Sciatic nerve (tissue), 2 donors: ENCODE data around the gene UPK2. TPM values are rescaled to one million over a fixed set of nuclear protein-coding genes. Genes with fewer than 3 reads are reported as not detected.

Experiments
- ATAC-seq: fragments of 200-7000 bp; cut with Tn5 transposase; one replicate; pipeline ENCODE4 v1.9.1; 2020; ENCODE audit warnings: mild to moderate bottlenecking, moderate library complexity
- DNase-seq: peaks from one replicate; pipeline ENCODE4 v3.0.0-alpha.2; 2020; ENCODE audit warnings: low spot score
- intact Hi-C: fragments of 100-400 bp; cut with DNase I; formaldehyde crosslinking; loops from one replicate; pipeline ENCODE4 v1.14.2; 2022
- total RNA-seq: library from RNA; stranded (reverse); fragmentation: NEBNext Ultra II Directional; extraction: Animal tissue kit (Norgen Biotek cat#: 25700); gene quantifications from one replicate; pipeline ENCODE4 v1.2.1, GENCODE V29; 2021
- donor health status: DM: no; HTN: no; CAD: no.
- donor health status: DM: no; HTN: no; CAD: no.

UPK2 gene
- total RNA-seq, 1 donor from 2014 or later: not detected

DNA sequence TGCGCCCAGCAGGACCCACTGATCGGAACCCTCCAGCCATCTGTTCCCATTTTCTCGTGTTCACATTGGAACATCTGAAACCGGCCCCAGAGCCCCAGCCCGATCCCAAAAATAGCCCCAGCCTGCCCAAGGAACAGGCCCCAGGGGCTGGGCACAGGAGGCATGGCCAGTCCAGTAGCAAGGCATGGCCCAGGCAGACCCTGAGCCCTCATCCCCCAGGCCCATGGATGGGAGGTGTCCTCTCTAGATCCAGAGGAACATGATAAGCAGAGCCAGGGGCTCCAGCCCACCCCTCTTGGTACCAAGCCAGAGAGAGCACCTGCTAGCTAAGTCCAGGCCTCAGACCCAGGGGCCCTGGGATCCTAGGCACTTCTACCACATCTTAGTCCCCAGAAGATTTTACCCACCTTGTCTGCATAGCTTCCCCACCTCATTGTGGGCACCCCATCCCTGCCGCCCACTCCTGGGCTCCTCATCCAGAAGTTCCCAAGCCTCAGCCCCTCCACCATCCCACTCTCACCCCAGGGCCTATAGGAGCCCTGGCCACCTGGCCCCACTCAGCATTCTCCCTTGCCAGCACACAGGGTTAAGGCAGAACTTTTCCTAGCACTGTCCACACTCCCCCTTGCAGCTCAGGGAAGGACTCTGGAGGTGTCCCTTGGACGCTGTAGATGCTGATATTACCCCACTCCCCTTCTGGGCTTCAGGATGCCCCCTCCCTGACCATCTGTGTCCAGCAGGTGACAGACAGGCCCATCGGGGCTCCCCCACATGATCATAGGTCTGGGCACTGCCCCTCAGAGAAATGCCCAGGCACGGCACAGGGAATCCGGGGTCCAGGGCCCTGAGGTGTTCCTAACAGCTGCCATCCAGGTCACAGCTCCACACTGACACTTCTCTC lies 39.9 kb upstream of the UPK2 start:
- intact Hi-C loops: no loop called here
- ATAC-seq: no peak

DNA sequence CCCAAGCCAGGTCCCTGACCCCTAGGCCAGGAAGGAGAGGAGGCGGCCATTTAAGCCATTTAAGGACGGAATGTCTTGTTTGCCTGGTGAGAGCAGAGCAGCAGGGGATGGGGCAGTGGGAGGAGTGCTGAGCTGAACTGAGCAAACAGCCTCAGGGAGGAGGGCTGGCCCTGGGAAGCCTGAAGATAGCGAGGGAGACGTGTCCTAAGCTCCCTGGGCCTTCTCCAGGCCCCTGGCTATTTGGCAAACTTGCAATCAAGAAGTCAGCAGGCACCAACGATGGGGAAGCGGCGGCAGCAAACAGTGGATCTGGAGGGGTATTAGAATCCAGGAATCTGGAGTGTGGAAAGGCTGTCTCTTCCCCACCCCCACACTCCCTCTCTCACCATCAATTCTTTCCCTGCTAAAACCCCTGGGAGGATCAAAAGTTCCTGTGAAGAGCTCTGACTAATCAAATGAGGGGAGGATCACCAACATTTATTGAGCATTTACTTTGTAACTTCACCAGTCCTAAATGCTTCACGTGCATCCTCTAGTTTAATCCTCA lies 39.2 kb upstream of the UPK2 start:
- no peak for ATAC-seq
- intact Hi-C loops: no loop called here
- peak; percentile 66 for DNase-seq

More for the DNA sequence above, 39.9 kb upstream of the UPK2 start:
- peak; percentile 59 for DNase-seq

DNA sequence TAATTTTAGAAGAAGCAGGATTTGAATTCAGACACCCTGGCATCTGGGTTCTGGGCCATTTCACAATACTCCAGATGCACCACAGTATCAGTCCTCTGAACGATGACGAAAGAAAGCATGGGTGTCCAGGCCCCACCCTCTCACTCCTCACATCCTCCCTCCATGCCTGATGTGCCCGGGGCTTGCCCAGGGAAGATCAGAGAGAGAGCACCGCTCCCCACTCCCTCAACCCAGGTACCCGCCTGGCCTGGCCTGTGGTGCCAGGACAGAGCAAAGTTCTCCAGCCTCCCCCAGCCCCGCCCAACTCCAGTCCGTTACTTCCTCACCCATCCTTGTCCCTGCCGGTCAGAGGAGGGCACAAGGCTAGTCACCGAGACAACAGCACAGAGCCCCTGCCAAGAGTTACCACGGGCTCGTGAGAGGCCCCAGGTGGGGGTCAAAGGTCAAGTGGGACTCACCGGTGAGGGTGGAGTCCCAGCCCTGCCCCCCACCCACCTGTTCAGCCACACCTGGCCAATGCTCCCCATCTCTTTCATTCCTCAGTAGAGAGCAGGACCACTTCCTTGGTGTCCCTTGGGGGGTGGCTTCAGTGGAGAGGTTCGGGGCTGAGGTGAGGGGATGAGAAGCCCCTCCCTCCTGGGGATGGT lies 38.5 kb upstream of the UPK2 start:
- ATAC-seq (peak; percentile 72), DNase-seq (peak; percentile 75)
- intact Hi-C loops: no loop called here

DNA sequence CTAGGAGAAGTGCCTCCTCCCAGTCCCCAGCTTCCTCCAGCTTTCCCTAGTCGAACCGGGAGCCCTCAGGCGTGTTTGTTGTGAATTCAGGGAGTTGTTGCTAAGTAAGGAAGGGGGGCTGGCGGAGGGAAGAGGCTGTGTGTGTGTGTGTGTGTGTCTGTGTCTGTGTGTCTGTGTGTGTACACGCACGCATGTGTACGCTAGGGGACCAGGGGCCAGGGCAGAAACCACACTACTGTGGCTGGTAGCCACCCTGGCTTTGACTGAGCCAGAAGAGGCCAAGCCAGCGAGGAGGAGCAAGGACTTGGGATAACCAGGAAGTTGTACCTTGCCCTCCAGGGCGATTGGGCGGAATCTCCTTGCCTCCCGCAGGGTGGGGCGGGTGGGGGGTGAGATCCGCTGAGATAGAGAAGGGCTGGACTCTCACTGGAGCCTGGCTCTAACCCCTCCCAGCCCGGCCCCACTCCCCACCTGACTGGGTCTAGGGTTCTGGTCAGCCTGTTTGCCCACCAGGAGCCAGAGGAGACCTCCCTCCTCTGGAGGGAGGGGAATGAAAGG lies 37.9 kb upstream of the UPK2 start:
- intact Hi-C loops: no loop called here
- ATAC-seq (peak; percentile 67), DNase-seq (peak; percentile 83)

DNA sequence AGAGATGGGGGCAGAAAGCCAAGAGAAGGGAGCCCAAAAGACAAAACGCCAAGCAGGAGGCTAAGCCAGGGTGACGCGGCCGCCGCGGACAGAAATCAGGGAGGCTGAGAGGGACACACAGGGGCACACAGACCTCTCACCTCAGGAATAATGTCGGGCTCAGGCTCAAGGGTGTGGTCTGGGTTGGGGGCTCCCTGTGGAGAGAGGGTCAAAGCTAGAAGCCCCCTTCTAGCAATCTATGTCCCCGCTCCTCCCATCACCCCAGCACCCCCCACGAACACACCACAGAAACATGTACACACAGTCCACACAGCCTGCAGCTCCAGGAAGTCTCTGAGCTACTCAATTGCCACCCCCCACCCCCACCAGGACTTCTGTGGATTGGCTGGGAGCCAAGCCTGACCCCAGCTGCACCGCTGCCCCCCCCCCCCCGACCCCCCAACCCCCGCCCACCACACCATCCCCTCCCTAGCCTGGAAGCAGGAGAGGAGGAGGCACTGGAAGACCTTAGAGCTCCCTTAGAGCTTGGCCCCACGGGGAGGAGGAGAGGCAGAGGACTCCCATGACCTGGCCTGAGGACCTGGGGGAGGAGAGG lies 37.3 kb upstream of the UPK2 start:
- intact Hi-C loops: no loop called here
- ATAC-seq (no peak), DNase-seq (no peak)

DNA sequence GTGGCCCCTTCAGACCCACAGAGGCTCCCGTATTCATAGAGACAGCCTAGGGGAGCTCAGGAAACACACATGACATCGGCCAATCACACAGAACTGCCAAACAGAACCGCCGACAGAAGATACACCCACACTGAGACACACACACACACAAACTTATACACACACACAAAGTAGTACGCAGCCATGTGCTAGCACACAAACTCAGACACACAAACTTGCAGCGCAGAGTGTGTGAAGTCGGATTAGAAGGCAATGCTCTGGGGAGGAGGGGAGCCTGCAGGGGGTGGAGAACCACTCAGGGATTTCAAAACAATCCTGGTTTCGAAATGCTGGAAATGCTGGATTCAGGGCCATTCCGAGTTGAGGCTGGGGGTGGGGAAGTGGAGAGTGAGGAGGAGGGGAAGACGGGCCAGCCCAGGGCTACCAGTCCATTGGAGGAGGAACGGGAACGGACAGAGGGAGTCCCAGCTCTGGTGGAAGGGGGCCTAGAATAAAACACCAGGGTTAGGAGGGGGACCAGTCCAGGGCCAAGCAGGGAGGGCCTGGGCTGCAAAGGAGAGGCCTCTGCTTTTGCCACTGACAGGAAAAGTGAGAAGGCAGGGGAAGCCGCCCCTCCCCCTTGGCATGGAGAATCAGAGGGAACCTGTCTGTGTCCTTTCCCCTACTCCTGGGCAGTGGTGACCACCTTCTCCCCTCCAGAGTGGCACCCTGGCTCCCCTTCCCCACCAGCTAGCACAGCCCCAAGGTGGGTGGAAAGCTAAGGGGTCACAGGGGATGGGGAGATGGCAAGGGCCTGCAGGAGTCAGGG lies 34.8 kb upstream of the UPK2 start:
- DNase-seq: peak; percentile 80
- peak; percentile 32 for ATAC-seq
- intact Hi-C loops: no loop called here

DNA sequence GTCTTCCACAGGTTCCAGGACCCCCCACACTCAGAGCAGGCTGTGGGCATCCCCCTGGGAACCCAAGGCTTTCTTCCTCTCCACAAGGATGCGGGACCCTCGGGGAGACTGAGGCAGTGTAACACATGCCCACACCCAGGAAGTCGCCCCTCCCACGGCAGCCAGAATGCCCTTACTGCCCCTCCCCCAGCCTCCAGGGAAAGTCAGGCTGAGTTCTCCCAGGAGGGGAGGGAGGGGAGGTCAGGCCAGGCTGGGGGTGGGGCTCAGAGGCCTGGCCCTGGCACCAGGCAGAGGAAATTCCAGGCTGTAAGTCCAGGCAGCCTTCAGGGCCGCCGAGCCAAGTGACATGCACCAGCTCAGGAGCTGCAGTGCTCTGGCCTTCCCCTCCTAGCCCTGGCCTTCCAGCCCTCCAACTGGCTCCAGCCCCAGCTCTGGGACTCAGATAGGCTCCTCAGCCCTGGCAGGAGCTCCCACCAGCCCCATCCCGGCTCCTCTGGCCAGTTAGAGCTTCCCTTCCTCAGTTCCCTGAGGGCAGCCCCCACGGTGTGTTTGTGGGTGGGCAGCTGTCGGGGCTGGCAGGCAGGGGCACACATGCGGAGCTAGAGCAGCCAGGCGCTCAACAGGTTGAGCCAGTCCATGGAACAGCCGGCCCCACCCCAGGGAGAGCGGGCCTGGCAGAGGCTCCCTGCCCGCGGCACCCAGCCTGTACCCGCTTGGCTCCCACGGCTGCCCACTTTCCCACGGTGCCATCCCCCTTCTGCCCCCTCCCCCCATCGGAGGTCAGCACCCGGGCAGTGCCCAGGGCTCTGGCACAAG lies 34.0 kb upstream of the UPK2 start:
- ATAC-seq (peak; percentile 27), DNase-seq (peak; percentile 86)
- intact Hi-C loops: no loop called here

DNA sequence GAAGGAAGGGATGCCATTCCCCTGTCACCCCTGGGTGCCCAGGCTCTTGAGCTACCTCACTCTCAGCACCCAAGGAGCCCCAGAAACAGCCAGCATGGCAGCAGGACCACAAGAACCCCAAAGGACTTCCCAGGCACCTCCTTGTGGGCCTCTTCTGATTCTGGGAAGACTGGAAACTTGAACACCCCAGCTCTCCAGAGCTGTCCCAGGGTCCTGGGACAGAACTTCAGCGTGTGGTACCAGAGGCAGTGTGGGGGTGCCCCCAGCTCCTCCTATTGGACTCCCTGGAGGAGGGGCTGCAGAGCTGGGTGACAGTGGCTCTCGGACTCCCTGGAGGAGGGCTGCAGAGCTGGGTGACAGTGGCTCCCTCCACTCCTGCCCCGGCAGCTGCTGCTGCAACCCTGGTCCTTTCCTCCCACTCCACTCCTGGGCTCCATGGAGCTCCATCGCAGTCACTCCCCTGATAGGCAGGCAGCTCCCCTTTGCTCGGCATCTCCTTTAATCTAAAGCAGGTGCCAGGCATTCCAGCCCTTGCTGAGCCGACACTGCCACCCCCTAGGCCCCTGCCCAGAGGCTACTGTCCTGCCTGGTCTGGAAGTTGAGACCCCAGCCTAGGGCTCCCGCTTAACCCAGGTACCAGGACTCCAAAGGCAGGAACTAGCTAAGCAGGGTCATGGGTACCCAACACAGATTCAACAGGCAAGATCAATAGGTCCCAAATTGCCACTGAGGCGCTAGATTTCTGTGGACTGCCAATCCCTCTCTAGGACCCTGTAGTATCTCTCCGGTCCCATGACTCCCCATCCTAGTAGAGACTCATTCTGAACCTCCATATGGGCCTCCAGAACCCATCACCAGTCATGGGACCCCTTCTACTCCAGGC lies 33.1 kb upstream of the UPK2 start:
- ATAC-seq (no peak), DNase-seq (no peak)
- intact Hi-C loops: no loop called here

DNA sequence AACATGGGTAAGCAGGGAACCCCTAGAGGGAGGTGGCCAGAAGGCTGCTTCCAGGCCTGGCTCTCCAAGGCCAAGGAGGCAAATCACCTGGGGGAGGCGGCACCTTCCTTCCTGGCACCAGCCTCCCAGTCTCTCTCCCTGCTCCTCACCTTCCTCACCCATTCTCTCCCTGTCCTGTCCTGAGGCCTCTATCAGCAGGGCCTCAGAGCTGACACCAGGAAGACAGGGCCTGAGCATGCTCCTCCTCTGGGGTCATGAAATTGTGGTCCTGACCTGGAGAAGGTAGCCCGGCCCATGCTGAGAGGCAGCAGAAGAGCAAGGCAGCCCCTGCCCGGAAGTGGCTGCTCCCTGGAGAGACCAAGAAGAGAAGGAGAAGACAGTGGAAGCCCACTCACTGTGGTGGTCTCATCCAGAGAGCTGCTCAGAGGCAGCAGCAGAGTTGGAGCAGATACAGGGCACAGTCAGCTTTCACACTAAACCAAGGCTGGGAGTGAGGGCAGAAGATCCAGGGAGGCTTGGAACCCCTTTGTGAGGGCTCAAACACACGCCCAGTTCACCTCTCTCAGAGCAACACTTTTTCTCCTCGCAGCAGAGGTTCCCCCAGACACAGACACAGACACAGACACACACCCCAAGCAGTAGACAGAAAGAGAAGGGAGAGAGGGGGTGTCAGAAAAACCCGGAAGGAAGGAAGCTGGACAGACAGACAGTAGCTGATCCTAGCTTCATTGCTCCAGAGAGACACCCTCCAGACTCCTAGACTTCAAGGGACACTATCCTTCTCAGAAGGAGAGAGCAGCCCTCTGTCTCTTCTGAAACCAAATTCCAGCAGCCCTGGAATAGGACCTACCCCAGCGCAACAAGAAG lies 32.1 kb upstream of the UPK2 start:
- intact Hi-C loops: no loop called here
- DNase-seq (peak; percentile 61), ATAC-seq (no peak)

DNA sequence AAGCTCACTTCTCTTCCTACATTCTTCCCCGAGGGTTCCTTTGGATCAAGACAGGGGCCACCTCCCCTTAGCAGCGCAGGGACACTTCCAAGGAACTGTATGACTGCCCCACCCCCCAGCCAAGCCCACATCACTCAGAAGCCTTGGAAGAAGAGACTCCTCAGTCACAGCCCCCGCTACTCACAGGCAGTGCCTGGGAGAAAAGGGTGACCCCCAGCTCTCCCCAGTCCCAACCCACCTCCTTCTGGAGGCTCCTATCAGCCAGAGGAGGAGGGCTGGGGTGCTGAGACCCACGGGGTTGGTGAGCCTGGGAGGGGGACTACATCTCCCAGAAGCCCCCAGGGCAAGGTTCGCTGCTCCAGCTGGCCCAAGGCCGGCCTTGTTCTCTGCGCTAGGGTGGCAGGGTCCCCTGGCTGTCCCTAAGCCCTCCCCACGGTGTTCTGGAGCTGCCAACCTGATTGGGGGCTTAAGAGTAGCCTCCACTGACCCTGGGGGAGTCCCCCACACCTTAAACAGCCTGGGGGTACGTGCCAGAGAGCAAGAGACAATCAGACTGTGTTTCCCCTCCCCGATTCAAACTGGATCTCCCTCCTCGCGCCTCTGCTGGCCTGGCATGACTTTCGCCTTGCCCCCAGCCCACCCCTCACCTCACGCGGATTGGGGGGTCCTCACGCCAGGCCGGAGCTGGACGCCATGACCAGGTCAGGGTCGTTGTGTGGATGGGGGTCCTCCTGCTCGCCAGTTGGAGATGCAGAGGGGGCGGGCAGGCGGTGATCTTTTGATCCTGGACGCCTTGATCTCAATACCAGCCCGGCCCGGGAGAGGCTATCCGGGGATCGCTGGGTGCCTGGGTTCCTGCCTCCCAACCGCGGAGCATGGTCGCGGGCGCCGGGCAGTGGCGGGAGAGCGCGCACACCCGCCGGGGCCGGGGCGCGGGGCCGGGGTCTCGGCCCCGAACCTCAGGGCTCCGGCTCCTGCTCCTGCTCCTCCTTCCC lies 31.2 kb upstream of the UPK2 start:
- ATAC-seq (no peak), DNase-seq (no peak)
- intact Hi-C loops: no loop called here

DNA sequence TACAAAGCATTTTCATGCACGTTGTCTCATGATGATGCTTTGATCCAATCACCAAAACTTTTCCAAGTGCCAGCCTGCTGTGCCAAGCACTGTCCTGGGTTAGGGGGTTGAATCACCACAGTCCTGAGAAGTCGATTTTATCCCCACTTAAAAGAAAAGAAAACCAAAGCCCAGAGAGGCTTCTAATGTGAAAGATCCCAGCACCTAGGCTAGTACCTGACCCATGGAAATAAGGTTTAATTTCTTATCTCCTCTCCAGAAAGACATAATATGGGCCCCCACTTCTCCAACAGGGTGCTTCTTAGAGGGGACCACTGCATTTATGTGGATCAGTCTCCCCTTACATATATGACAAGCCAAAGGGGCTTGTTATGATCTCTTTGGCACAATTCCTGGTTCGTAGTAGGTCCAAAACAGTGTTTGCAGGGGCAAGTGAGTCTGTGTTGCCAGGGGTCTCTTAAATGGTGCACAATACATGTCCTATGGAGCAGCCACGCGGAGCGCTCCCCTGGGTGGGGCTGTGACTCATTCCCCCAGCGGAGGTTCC lies 28.5 kb upstream of the UPK2 start:
- intact Hi-C loops: loop anchor here (1.0 kb wide), 1 partner anchor 20 kb away; no protein-coding TSS in a partner anchor
- no peak for DNase-seq
- ATAC-seq: no peak

DNA sequence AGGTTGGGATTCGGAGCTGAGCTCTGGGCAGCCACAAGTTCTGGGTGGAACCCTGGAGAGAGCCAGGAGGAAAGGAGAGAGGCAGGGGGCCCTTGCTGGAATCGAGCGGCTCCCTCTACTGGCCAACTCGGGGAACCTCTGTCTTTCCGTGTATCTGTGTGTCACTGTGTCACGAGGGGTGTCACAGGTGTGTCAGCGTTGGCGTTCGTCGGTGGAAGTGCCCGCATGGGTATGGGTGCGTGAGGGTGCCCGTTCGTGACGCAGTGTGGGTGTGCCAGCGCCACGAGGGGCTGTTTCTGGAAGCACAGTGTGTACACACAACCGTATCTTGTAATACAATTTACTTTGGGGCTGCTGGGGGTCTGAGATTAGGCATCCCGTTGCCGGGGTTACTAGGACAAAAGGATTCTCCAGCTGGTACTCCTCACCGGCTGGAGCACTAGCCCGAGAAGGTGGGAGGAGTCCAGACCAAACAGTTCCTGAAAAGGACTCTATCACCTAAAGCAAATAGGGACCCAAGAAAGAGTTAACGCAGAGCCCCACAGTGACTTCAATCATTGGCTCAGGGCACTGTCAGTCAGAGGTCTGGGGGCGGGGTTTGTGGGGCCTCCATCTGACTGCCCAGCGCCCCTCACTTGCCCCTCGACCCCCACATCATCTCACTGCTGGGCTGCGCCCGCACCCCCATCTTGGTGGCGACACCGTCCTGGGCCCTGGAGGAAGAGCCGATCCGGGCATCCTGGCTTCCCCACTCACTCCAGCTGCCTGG lies 27.8 kb upstream of the UPK2 start:
- DNase-seq: peak; percentile 95
- ATAC-seq: peak; percentile 86
- intact Hi-C loops: loop anchor here (1.0 kb wide), 1 partner anchor 21 kb away; no protein-coding TSS in a partner anchor

DNA sequence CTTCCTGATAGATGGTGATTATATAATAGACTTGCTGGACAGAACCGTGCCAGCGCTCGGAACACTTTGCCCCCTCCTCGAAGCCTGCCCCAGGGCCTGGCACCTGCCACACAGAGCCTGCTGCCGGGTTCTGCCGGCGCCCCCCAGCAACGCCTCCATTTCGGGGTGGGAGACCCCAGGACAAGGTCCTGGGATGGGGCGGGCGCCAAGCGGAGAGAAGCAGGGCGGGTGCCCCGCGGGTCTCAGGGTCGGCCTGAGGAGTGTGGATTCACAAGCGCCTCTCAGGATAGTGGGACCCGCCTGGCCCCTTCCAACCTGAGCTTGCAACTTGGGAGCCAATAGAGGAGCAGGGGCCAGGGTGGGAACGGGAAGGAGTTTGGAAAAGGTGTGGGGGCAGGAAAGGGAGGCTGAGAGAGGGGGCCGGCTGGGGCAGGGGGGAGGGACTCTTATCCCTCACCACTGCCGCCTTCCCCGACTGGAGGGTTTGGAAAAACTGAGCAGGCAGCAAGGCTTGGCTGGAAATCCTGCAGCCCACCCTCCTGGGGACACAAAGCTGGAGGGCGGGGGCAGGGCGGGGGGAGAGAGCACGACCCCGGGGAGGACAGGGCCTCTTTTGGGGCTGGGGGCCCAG lies 27.1 kb upstream of the UPK2 start:
- DNase-seq (peak; percentile 76), ATAC-seq (peak; percentile 74)
- intact Hi-C loops: loop anchor here (1.0 kb wide), 1 partner anchor 22 kb away; no protein-coding TSS in a partner anchor
